Measurements from ENCODE around the gene WWOX. TPM values are rescaled to one million over a fixed set of nuclear protein-coding genes. Genes with fewer than 3 reads are reported as not detected.

WWOX gene
- total RNA-seq, 1 donor from 2014 or later: 28.2 TPM

- H3K4me3 Mint-ChIP-seq: no peak overlapping the region
- peaks cover 3% of the 10 kb centered on the region for H3K27me3 Mint-ChIP-seq
- TF ChIP-seq CTCF (conservative IDR thresholded peaks at IDR 0.05): no peak
- no peaks in the 10 kb centered on the region for H3K4me1 Mint-ChIP-seq (ENCODE audit: unreplicated experiment)
- no peak for DNase-seq (ENCODE audit: extremely low spot score, unreplicated experiment)
- peaks cover 9% of the 10 kb centered on the region for H3K9me3 Mint-ChIP-seq
- peaks cover 3% of the 10 kb centered on the region for H3K36me3 Mint-ChIP-seq
- no peak overlapping the region for H3K27ac Mint-ChIP-seq
These were observed 463.2 kb downstream of the WWOX start for GRCh38 chr16:78562650-78563049.

GRCh38 chr16:78563905-78564304 is 464.5 kb downstream of the WWOX start:
- TF ChIP-seq CTCF (conservative IDR thresholded peaks at IDR 0.05): no peak
- Mint-ChIP-seq H3K27me3 (no peaks in the 10 kb centered on the region), H3K4me3 (no peak overlapping the region), H3K36me3 (peaks cover 3% of the 10 kb centered on the region), H3K27ac (no peak overlapping the region), H3K9me3 (peaks cover 9% of the 10 kb centered on the region), H3K4me1 (ENCODE audit: unreplicated experiment) (no peaks in the 10 kb centered on the region)
- no peak for DNase-seq (ENCODE audit: extremely low spot score, unreplicated experiment)

- Mint-ChIP-seq H3K4me3 (no peak overlapping the region), H3K9me3 (peaks cover 9% of the 10 kb centered on the region), H3K27me3 (no peaks in the 10 kb centered on the region), H3K27ac (no peak overlapping the region), H3K36me3 (peaks cover 3% of the 10 kb centered on the region), H3K4me1 (ENCODE audit: unreplicated experiment) (no peaks in the 10 kb centered on the region)
- no peak for TF ChIP-seq CTCF (conservative IDR thresholded peaks at IDR 0.05)
- no peak for DNase-seq (ENCODE audit: extremely low spot score, unreplicated experiment)
These were observed 467.1 kb downstream of the WWOX start for GRCh38 chr16:78566397-78567073.

- Mint-ChIP-seq H3K27ac (no peak overlapping the region), H3K4me3 (no peak overlapping the region), H3K27me3 (no peaks in the 10 kb centered on the region), H3K9me3 (no peaks in the 10 kb centered on the region), H3K36me3 (no peaks in the 10 kb centered on the region), H3K4me1 (ENCODE audit: unreplicated experiment) (no peaks in the 10 kb centered on the region)
- DNase-seq (ENCODE audit: extremely low spot score, unreplicated experiment): no peak
- TF ChIP-seq CTCF (conservative IDR thresholded peaks at IDR 0.05): no peak
These were observed 471.1 kb downstream of the WWOX start for GRCh38 chr16:78570399-78571141.

GRCh38 chr16:78571434-78571833 is 472.0 kb downstream of the WWOX start:
- Mint-ChIP-seq H3K36me3 (no peaks in the 10 kb centered on the region), H3K27ac (no peak overlapping the region), H3K4me1 (ENCODE audit: unreplicated experiment) (no peaks in the 10 kb centered on the region), H3K4me3 (no peak overlapping the region), H3K9me3 (no peaks in the 10 kb centered on the region), H3K27me3 (no peaks in the 10 kb centered on the region)
- no peak for TF ChIP-seq CTCF (conservative IDR thresholded peaks at IDR 0.05)
- no peak for DNase-seq (ENCODE audit: extremely low spot score, unreplicated experiment)
